Measurements from ENCODE around the gene MIF.
"Not testable (repeated sequence)": the region's sequence is repeated elsewhere in the genome, so short reads cannot be mapped to it uniquely, and the experiment has no call there.

MIF gene

DNA sequence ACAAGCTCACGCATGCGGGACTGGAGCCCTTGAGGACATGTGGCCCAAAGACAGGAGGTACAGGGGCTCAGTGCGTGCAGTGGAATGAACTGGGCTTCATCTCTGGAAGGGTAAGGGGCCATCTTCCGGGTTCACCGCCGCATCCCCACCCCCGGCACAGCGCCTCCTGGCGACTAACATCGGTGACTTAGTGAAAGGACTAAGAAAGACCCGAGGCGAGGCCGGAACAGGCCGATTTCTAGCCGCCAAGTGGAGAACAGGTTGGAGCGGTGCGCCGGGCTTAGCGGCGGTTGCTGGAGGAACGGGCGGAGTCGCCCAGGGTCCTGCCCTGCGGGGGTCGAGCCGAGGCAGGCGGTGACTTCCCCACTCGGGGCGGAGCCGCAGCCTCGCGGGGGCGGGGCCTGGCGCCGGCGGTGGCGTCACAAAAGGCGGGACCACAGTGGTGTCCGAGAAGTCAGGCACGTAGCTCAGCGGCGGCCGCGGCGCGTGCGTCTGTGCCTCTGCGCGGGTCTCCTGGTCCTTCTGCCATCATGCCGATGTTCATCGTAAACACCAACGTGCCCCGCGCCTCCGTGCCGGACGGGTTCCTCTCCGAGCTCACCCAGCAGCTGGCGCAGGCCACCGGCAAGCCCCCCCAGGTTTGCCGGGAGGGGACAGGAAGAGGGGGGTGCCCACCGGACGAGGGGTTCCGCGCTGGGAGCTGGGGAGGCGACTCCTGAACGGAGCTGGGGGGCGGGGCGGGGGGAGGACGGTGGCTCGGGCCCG lies at the start of gene MIF:
TSS of gene MIF (plus strand) at position 439 of the 765 bp plus-strand sequence. CDS start at position 531, 92 bp downstream.
- peak; percentile 88 for DNase-seq (ENCODE audit: low spot score)

DNA sequence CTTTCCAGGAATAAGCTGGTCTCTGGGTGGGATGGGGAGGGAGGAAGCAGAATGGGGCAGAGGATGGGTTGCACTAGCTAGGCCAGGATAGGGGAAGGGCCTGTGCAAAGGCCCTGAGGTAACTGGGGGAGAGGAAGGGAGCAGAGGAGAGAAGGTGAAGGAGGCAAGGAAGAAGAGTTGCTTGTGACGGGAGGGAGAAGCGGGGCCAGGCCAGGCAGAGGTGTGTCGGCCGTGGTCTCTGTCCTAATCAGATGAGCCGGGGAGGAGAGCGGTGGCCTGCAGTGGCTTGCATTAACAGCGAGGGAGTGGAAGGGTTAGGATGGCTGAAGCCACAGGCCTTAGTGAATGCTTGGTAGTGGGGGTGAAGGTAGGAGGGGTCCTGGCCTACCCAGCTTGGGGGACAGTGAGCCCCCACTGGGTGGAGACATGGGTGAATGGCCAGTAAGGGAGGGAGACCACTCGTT lies 49.4 kb upstream of the MIF start:
- no peak for DNase-seq (ENCODE audit: low spot score)

DNA sequence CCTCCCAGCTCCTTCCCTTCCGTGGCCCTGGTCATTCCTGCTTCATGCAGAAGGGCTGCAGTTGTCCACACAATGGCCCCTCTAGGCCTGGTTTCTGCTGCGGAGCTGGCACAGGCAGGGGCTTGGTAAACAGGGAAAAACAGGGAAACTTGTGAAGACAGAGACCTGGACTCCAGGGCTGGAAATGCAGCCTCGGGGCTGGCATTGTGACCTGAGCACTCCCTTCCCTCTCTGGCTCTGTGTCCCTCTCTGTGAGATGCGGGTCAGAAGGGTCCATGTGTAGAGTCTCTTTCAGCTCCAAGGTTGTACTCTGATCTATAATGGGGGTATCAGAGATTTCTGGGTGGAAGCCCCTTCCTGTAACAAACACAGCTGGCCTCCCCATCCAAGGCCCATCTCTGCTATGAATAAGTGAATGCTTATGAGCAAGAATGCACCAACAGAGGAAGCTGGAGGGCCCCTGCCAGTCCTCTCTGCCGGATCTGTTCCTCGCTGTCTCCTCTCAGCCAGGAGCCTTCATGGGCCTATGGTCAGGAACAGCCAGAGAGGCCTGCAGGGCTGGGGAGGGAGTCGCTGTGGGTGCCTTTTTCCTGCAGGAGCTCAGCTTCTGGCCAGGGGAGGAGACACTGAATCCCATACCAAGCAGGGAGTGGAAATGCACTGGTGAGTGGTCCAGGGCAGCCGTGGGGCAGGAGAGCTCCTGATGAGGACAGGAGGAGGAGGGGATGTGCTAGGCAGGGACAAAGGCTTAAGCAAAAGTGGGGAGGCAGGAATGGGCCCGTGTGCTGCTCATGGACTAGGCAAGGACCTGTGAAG lies 48.7 kb upstream of the MIF start:
- no peak for DNase-seq (ENCODE audit: low spot score)

DNA sequence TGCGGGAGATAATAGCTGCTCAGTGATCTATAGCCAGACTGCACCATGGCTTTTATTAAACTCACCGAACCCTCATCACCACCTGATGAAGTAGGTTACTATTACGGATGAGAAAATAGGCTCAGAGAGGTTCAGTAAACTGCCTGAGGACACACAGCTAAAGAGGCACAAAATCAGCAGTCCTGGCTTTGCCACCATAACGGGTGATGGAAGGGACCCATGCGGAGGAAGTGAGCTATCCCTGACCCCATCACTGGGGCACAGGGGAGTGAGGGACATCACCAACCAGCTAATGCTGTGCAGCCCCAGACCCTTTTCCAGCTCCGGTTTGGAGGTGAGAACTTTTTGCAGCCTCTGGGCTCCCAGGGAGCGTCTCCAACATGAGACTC lies 48.1 kb upstream of the MIF start:
- DNase-seq (ENCODE audit: low spot score): no peak

DNA sequence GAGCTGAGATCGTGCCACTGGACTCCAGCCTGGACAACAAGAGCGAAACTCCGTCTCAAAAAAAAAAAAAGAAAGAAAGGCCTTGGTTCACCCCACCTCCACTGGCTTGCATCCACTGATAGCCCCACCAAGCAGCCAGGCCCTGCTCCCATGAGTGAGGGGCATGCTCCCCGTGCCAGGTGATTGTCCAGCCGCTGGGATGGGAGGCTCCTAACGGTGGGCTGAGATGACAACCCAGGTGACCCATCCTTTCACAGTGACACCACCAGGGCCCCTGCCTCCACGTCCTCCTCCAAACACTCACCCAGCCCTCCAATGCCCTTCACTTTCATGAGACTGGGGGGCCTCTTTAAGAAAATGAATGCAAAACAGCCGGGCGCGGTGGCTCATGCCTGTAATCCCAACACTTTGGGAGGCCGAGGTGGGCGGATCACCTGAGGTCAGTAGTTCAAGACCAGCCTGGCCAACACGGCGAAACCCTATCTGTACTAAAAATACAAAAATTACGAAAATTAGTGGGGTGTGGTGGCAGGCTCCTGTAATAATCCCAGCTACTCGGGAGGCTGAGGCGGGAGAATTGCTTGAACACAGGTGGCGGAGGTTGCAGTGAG lies 46.8 kb upstream of the MIF start:
- DNase-seq (ENCODE audit: low spot score): no peak

DNA sequence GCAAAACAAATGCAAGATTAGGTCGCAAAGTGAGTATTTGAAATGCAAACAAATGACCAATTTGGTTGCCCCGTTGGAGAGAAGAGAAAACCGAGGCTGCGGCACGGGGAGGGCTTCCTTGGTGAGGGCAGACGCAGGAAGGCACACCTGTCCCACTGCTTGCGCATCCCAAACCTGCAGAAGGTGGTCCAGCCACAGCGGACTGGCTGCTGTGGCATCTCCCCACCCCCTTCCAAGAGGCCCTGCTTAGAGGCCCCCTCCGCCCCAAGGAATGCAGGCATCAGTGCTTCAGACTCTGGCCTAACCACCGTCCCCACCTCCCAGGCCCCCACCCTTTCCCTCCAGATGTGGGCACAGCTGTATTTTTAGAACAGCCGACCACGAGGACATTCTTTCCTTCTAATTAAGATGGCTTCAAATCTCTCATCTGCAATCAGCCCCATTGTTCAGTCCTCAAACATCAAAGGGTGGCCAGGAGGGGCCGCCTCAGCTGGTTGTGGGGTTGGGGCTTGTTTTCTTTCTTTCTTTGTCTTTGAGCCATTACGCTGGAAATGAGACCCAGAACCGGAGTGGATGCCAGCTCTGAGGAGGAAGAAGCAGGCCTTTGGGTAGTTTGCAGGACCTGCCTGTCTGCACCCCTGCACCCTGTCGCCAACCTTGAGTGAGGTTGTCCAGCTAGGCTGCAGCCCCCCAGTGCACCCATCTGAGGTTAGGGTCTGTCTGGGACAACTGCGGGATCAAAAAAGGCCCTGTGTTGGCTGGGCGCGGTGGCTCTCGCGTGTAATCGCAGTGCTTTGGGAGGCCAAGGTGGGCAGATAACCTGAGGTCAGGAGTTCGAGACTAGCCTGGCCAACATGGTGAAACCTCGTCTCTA lies 46.0 kb upstream of the MIF start:
- no peak for DNase-seq (ENCODE audit: low spot score)

DNA sequence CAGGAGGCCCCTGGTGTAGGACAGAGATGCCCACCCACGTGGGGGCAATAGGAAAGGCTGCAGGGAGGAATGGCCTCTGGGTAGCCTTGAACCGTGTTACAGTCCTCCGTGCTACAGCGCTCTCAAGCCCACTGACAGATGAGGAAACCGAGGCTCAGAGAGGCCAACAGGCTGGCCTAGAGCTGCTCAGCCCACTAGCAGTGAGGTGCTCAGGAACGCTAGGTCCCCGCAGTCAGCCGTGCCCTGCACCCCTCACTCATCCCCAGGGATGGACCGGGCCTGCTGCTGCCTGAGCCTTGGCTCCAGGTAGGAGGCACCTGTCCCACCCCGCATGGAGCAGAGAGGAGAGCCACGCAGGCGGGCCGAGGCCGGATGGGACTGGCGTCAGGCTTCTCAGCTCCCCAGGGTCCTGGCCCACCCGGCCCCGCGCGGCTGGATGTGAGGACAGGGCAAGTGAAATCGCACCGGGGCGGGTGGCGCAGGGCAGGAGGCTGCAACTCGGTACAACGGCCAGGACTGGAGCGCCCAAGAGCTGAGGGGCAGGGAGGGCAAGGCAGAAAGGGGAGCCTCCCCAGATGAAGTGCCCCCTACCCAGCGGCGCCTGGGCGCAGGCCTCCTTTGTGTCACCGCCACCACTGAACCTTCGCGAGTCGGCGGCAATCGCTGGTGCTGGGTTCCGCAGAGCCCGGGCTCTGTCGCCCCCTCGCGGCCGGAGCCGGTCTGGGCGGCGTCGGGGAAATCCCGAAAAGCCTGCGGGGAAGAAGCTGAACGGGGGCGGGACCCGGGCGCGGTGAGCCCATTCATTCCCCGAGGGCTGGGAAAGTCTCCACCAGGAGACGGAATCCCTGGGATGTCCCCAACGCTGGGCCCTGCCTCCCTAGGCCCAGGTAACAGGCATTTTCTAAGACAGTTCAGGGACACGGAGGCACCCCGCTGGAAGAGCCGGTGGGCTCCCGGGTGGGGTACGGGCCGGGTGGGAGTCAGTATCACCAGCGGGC lies 44.9 kb upstream of the MIF start:
- DNase-seq (ENCODE audit: low spot score): peak; percentile 62

DNA sequence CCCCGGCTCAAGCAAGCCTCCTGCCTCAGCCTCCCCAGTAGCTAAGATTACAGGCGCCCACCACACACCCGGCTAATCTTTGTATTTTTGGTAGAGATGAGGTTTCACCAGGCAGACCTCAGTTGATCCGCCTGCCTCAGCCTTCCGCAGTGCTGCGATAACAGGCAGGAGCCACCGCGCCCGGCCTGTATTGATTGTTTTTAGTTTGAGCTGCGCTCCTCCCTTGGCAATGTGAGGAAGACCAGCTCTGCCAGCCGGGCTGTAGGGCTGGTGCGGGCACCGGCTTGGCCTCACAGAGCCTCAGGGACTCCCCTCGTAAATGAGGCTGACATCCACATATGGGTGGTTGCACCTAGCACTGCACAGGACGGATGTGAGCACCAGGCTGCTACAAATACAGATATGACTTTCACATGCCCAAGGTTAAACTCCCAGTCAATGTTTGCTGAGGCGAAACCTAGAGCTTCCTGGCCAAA lies 44.0 kb upstream of the MIF start:
- DNase-seq (ENCODE audit: low spot score): no peak

DNA sequence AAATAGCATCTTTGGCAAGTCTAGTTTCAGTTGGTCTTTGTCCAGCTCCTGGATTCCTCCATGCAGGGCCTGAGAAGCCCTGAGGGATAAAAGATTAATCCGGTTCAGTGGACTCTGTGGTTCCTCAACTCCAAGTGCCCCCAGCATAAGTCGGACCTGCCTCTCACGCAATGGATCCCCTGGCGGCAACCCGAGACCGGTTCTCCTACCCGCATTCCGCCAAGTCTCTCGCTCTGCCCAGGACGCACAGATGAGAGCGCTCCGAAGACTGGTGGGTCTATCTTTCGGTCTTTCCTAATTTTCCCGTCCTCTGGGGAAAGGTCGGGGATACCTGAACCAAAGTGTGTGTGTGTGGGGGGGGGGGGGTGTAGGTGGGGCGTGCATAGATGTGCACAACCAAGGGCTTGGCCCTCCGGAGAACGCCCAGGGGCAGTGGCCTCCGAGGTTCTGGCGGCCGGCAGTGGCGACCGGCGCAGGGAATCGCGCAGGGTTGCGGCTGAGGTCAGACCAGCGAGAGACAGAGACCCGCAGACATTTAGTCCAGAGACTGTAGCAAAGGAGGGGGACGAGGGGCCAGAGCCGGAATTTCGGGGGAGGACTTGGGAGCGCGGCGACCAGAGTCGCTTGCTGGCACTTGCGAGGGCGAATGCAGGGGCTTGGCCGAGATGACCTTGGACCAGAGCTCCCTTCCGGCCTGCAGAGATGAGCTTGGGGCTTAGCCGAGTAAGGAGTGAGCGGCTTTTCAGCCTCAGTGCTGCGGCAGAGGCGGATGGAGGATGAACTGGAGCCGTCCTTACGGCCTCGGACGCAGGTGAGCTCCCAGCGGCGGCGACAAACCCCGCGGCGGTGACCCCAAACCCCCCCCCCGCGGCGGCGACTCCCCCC lies 37.2 kb upstream of the MIF start:
- DNase-seq (ENCODE audit: low spot score): peak; percentile 67

DNA sequence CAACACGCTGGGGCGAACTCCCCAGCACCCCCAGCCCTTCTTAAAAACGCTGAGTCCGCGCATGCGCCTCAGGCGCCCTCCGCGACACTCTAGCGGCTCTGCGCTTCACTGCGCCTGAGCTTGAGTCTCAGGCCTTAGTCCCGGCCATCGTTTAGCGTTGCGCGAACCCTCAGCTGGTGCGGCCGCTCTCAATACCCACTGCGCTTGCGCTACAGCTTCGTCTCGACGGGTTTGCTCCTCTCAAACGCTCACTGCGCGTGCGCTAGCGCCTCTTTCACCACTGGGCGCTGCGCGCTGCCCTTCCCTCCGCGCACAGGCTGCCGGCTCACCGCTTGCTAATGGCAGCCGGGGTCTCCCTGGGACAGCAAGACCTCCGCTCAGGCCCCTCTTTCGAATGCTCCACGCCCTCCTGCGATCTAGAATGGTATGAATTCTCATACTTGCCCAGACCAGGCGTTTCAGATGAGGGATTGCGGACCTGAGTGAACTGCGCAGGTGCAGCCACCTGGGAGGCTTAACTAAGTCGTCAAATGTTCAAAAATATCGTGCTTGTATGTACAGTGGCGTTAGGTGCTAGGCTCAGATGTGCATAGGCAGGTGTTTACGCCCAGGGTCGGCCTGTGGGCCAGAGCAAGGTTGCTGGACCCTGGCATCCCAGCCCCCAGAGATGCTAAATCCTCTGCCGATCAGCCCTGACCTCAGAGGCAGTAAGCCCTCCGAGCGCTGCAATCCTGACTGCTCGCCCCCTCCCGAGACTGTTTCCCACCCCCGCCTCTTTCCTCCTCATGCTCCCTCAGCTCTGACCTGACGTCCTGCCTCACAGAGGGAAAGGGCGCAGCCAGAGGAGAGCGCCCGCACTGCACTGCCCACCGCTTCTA lies 36.3 kb upstream of the MIF start, which contains the start of gene SLC2A11:
TSS of gene SLC2A11 (plus strand) at position 270 of the 878 bp plus-strand sequence. CDS start at position 395, 125 bp downstream.
- peak; percentile 95 for DNase-seq (ENCODE audit: low spot score)

DNA sequence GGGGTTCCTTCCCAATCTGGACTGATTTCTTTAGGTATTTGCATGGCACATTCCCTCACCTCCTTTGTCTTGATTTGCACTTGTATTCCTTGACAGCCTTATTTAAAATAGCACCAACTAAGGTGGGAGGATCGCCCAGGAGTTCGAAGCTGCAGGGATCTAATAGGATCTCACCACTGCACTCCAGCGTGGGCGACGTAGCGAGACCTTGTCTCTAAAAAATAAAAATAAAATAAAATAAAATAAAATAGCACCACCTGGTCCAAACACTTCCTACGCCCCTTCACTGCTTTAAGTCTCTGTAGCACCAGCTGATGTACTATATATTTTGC lies 35.7 kb upstream of the MIF start:
- DNase-seq (ENCODE audit: low spot score): no peak

DNA sequence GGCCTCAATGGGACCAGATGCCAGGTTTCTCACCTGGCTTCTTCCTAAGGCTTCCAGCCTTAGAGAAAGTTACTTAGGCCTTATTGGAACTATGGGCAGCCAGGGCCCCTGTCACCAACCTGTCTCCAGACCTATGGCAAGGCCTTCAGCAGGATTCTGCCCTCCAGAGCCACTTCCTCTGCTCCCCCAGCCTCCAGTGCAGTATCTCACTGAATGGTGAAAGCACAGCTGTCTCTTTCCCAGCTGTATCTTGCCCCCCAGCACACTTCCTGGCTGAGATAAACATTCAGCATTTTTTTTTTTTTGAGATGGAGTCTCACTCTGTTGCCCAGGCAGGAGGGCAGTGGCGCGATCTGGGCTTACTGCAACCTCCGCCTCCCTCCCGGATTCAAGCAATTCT lies 35.0 kb upstream of the MIF start:
- no peak for DNase-seq (ENCODE audit: low spot score)

DNA sequence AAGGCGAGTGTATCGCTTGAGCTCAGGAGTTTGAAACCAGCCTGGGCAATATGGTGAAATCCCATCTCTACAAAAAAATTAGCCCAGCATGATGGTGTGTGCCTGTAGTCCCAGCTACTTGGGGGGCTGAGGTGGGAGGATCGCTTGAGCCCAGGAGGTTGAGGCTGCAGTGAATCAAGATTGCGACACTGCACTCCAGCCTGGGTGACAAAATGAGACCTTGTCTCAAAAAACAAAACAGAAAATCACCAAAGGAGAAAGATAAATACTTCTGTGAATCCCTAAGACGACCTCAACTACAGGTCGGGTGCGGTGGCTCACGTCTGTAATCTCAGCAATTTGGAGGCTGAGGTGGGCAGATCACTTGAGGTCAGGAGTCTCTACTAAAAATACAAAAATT lies 34.0 kb upstream of the MIF start:
- DNase-seq (ENCODE audit: low spot score): not testable (repeated sequence)

DNA sequence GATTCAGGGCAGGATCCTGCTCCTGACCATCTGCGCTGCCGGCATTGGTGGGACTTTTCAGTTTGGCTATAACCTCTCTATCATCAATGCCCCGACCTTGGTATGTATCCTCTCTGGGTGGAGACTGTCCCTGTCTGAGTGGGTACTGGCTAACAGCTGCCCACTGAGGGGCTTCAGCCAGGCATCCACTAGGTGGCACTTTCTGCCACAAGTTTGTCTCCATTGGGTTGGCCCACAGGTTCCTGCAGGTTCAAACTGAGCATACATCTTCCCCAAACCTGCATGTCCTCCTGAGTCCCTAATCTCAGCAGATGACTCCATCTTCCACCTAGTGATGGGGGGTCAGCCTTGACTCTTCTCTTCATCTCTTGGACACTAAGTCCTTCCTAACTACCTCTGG lies 32.1 kb upstream of the MIF start:
- peak; percentile 46 for DNase-seq (ENCODE audit: low spot score)

DNA sequence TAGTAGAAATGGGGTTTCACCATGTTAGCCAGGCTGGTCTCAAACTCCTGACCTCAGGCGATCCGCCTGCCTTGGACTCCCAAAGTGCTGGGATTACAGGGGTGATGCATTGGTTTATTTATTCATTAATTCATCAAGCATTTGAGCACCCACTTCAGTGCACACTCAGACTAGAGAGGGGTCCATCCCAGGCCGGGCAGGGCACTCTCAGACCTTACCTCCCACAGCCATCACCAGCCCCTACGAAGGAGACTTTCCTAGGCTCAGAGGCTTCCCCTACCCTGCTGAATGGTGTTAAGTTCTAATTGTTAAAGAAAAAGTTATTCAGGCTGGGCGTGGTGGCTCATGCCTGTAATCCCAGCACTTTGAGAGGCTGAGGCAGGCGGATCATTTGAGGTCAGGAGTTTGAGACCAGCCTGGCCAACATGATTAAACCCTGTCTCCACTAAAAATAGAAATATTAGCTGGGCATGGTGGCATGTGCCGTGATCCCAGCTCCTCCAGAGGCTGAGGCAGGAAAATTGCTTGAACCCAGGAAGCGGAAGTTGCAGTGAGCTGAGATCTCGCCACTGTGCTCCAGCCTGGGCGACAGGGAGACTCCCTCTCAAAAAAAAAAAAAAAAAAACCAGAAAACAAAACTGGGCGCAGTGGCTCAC lies 29.6 kb upstream of the MIF start:
- DNase-seq (ENCODE audit: low spot score): not testable (repeated sequence)

DNA sequence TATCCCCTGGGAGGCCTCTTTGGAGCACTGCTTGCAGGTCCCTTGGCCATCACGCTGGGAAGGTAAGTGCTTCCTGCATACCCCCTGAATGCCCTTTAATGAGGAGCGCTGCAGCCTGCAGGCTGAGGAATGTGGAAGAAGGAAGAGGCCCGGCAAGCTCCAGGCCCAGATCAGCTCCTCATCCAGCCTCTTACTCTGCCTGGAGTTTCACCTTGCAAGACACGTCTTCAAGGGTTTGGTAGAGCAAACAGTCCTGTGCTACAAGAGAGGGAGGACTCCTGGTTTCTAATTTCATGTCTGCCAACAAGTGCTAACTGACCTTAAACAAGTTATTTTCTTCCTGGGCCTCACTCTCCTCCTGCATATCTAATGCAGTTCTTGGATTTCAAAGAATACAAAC lies 25.6 kb upstream of the MIF start:
- no peak for DNase-seq (ENCODE audit: low spot score)

DNA sequence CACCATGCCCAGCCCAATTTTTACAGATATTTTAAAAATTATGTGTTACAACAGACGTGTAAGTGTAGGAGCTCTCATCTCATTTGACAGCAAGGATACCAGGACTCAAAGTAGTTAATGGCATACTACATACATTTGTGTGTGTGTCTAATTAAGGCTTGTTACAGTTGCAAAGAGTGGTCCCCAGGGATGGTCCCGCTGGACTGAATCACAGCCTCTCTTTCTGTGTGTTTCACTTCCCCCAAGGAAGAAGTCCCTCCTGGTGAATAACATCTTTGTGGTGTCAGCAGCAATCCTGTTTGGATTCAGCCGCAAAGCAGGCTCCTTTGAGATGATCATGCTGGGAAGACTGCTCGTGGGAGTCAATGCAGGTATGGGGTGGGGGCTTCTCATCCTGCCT lies 19.3 kb upstream of the MIF start:
- DNase-seq (ENCODE audit: low spot score): no peak

DNA sequence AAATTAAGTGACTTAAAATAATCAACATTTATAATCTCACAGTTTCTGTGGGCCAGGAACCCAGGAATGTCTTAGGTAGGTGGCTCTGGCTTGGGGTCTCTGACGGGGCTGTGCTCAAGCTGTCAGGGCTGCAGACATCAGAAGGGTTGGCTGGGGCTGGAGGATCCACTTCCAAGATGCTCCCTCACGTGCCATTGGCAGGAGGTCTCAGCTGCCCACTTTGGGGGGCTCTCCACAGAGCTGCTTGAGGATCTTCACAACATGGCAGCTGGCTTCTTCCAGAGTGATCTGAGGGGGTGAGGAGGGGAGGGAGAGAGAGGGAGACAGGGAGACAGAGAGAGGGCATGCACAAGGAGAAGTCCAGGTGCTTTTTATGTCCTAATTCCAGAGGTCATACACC lies 18.4 kb upstream of the MIF start:
- no peak for DNase-seq (ENCODE audit: low spot score)

All from SW480 (cell line).